Spleen (tissue), 11 donors: ENCODE data around the gene C9orf78. TPM values are rescaled to one million over a fixed set of nuclear protein-coding genes. Genes with fewer than 3 reads are reported as not detected.

Experiments
- DNase-seq: peaks from one replicate; pipeline ENCODE4 v3.0.0-alpha.2; 2020
- H3K27ac ChIP-seq, 8 donors: fragments of 200-600 bp; sonication (generic) in 7 of 8; 1 replicate in 4 of 8; 2 replicates in 4 of 8; pipeline versions ENCODE4 v1.5.0 to v1.8.0; 2016 to 2021; ENCODE audit warnings: inconsistent platforms in 4 of 8, mild to moderate bottlenecking in 4 of 8, moderate library complexity in 1 of 8
- H3K27me3 ChIP-seq, 7 donors: fragments of 200-600 bp; sonication (generic) in 6 of 7; replicated peaks in 1 of 7; 1 replicate in 4 of 7; 2 replicates in 3 of 7; pipeline versions ENCODE4 v1.5.0 to v1.8.0; 2016 to 2021; ENCODE audit warnings: inconsistent platforms in 3 of 7, mild to moderate bottlenecking in 1 of 7
- H3K36me3 ChIP-seq, 6 donors: fragments of 200-600 bp; sonication (generic) in 5 of 6; 1 replicate in 4 of 6; 2 replicates in 2 of 6; pipeline versions ENCODE4 v1.5.0 to v1.8.0; 2016 to 2021; ENCODE audit warnings: inconsistent platforms in 2 of 6
- H3K4me1 ChIP-seq, 6 donors: fragments of 200-600 bp; sonication (generic) in 5 of 6; 1 replicate in 3 of 6; 2 replicates in 3 of 6; pipeline versions ENCODE4 v1.5.0 to v1.8.0; 2016 to 2021; ENCODE audit warnings: inconsistent platforms in 3 of 6
- H3K4me3 ChIP-seq, 8 donors: fragments of 200-600 bp; sonication (generic) in 7 of 8; 1 replicate in 4 of 8; 2 replicates in 4 of 8; pipeline versions ENCODE4 v1.5.0 to v1.8.0; 2016 to 2021; ENCODE audit warnings: inconsistent platforms in 4 of 8, mild to moderate bottlenecking in 4 of 8, moderate library complexity in 2 of 8
- H3K9me3 ChIP-seq, 8 donors: fragments of 200-600 bp; sonication (generic) in 7 of 8; 1 replicate in 4 of 8; 2 replicates in 4 of 8; pipeline versions ENCODE4 v1.5.0 to v1.8.0; 2016 to 2021; ENCODE audit warnings: inconsistent platforms in 4 of 8
- CTCF ChIP-seq, 11 experiments: fragments of 200-600 bp in 7 of 11; fragments of 450-650 bp in 4 of 11; sonication (generic) in 4 of 11; IDR thresholded peaks in 8 of 11; conservative IDR thresholded peaks in 3 of 11; 1 replicate in 7 of 11; 2 replicates in 4 of 11; pipeline versions ENCODE4 v1.4.0 to v1.8.0; 2016 to 2021; ENCODE audit warnings: antibody characterized with exemption in 11 of 11, inconsistent platforms in 4 of 11, mild to moderate bottlenecking in 1 of 11
- POLR2A ChIP-seq, 3 donors: fragments of 450-650 bp; IDR thresholded peaks; one replicate each; pipeline ENCODE4 v1.5.1; 2017; ENCODE audit warnings: antibody characterized with exemption in 3 of 3, mild to moderate bottlenecking in 1 of 3
- POLR2AphosphoS5 ChIP-seq, 3 donors: sonication (generic); formaldehyde crosslinking; IDR thresholded peaks; one replicate each; pipeline ENCODE4 v1.5.1; 2017; ENCODE audit warnings: antibody characterized with exemption in 3 of 3
- WGBS, 5 donors: extraction: QIAGEN DNeasy Blood & Tissue Kit in 3 of 5; methylation state at CpG; one replicate each; pipeline versions ENCODE4 v1.1.5 to v1.1.7; 2013 to 2018; 5-methylcytosine and 5-hydroxymethylcytosine counted together
- intact Hi-C: fragments of 100-400 bp; cut with DNase I; formaldehyde crosslinking; loops from one replicate; pipeline ENCODE4 v1.15.0; 2023; ENCODE audit warnings: low total_unique reads
- polyA plus RNA-seq, 3 donors: library from polyadenylated mRNA; stranded (reverse); fragments of 200-250 nt; gene quantifications; one replicate each; pipeline ENCODE4 v1.2.1, GENCODE V29; 2013
- total RNA-seq, 7 donors: library from RNA; depleted of rRNA in 3 of 7; stranded (reverse); fragments of >200 nt in 3 of 7; fragmentation: NEBNext Ultra II Directional in 4 of 7; extraction: Animal tissue kit (Norgen Biotek cat#: 25700) in 4 of 7; gene quantifications; one replicate each; pipeline versions ENCODE4 v1.1.0 to v1.2.1, GENCODE V29; 2016 to 2021
- donor health status: healthy with polysubstance abuse.
- donor health status: DM: no; HTN: no; CAD: no; lungs with moderate emphysema.
- donor health status: DM: no; HTN: no; CAD: no.
- donor health status: Bipolar disorder and iron deficiency.
- donor health status: healthy.
- donor health status: DM: no; HTN: no; CAD: no.
- donor health status: DM: yes; HTN: yes; CAD: no.

C9orf78 gene
- total and polyA plus RNA-seq, 10 donors = 35.6 to 105 (median 48.7) TPM

GRCh38 chr9:129834489-129835127, 467 bp downstream of the C9orf78 start:
- WGBS, 5 donors = 2 to 3% (median 2%) methylated on average over 26 to 32 of the region's 32 CpGs
- Histone ChIP-seq H3K27me3 (no peaks in the 10 kb centered on the region), H3K9me3 (no peaks in the 10 kb centered on the region), H3K36me3 (peaks cover 0 to 52% (median 34%) of the 10 kb centered on the region in 6 donors), H3K4me1 (peaks cover 26 to 65% (median 53%) of the 10 kb centered on the region in 6 donors), H3K4me3 (peak overlapping the region; percentile 58 to 97 (median 94)), H3K27ac (peak overlapping the region; percentile 89 to 95 (median 92))
- intact Hi-C loops = no loop called here
- no peak for TF ChIP-seq CTCF (IDR thresholded peaks at IDR 0.05 in 8 of 11, conservative IDR thresholded peaks at IDR 0.05 in 3 of 11)
- TF ChIP-seq POLR2A (IDR thresholded peaks at IDR 0.05) = no peak
- TF ChIP-seq POLR2AphosphoS5 (IDR thresholded peaks at IDR 0.05) = no peak
- DNase-seq = peak; percentile 87

- DNase-seq = no peak
- TF ChIP-seq POLR2A (IDR thresholded peaks at IDR 0.05) (no peak), CTCF (IDR thresholded peaks at IDR 0.05 in 8 of 11, conservative IDR thresholded peaks at IDR 0.05 in 3 of 11) (no peak), POLR2AphosphoS5 (IDR thresholded peaks at IDR 0.05) (no peak)
Measured at GRCh38 chr9:129832982-129833381, 2.1 kb downstream of the C9orf78 start.

GRCh38 chr9:129828969-129829368, 6.1 kb downstream of the C9orf78 start:
- Histone ChIP-seq H3K27me3 (no peaks in the 10 kb centered on the region), H3K27ac (no peak overlapping the region), H3K36me3 (peaks cover 0 to 75% (median 62%) of the 10 kb centered on the region in 6 donors), H3K4me1 (peaks cover 7 to 20% (median 13%) of the 10 kb centered on the region in 6 donors), H3K4me3 (no peak overlapping the region), H3K9me3 (no peaks in the 10 kb centered on the region)
- intact Hi-C loops = no loop called here
- no peak for DNase-seq
- WGBS, 5 donors = 95 to 97% (median 96%) methylated on average over 10 of the region's 10 CpGs
- peak in 1 of 3 donors; percentile 22 for TF ChIP-seq POLR2AphosphoS5 (IDR thresholded peaks at IDR 0.05)
- no peak for TF ChIP-seq POLR2A (IDR thresholded peaks at IDR 0.05)
- TF ChIP-seq CTCF (IDR thresholded peaks at IDR 0.05 in 8 of 11, conservative IDR thresholded peaks at IDR 0.05 in 3 of 11) = no peak

More at GRCh38 chr9:129832982-129833381, 2.1 kb downstream of the C9orf78 start:
- no peaks in the 10 kb centered on the region for H3K27me3 ChIP-seq
- intact Hi-C loops = no loop called here
- 88 to 96% (median 93%) methylated on average over 1 of the region's 1 CpG for WGBS, 5 donors
- no peaks in the 10 kb centered on the region for H3K9me3 ChIP-seq
- H3K36me3 ChIP-seq = peaks cover 0 to 69% (median 50%) of the 10 kb centered on the region in 6 donors
- no peak overlapping the region for H3K4me3 ChIP-seq
- H3K27ac ChIP-seq = no peak overlapping the region
- H3K4me1 ChIP-seq = peaks cover 23 to 49% (median 36%) of the 10 kb centered on the region in 6 donors

- 73 to 87% (median 78%) methylated on average over 9 of the region's 9 CpGs for WGBS, 5 donors
- Histone ChIP-seq H3K27ac (no peak overlapping the region), H3K4me1 (peaks cover 0 to 14% (median 7%) of the 10 kb centered on the region in 6 donors), H3K4me3 (no peak overlapping the region), H3K36me3 (peaks cover 0 to 68% (median 61%) of the 10 kb centered on the region in 6 donors), H3K9me3 (no peaks in the 10 kb centered on the region), H3K27me3 (no peaks in the 10 kb centered on the region)
- intact Hi-C loops = no loop called here
- TF ChIP-seq CTCF (IDR thresholded peaks at IDR 0.05 in 8 of 11, conservative IDR thresholded peaks at IDR 0.05 in 3 of 11) (no peak), POLR2A (IDR thresholded peaks at IDR 0.05) (no peak), POLR2AphosphoS5 (IDR thresholded peaks at IDR 0.05) (no peak)
- no peak for DNase-seq
Measured at GRCh38 chr9:129828051-129828450, 7.0 kb downstream of the C9orf78 start.
